Erythroblast (primary cell): Measurements from ENCODE around the gene RBFOX2.

Experiments used
- GATA1 ChIP-seq: IDR thresholded peaks from 2 replicates; pipeline ENCODE4 v1.6.1; 2011; ENCODE audit warnings: low read depth, mild to moderate bottlenecking, control low read depth, low read length, moderate library complexity
- POLR2A ChIP-seq: IDR thresholded peaks from 2 replicates; pipeline ENCODE4 v1.6.1; 2011; ENCODE audit warnings: mild to moderate bottlenecking, low read length

DNA sequence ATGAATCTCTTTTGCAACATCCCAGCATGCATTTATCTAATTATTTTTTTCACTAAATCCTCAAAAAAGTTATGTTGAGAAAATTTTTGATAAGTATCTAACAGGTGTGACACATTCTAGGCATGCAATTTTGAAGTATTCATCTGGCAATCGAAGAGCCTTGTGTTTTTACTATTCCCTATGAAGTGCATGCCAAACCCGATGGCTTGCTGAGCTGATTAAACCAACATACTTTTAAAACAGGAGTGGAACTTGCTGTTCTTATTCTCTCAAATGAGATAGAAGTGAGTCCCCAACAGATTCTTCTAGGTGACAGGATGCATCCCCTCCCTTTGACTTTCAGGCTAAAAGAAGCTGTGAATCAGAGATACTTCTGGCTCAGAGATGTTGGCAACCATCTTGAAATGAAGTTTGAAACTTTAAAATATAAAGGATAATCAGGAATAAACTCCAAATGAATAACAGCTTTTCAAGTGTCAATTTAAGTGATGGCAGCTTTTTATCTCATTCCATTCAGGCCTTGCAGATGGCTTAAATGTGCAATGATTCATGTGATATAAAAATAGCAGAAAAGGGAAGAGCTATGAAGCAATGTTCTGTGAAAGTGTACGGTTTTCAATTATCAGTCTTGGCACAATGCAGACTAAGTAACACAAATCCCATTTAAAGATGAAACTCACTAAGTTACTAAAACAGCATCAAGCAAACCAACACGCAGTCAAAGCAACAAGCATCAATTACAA lies 243.3 kb downstream of the RBFOX2 start:
- TF ChIP-seq POLR2A (no peak), GATA1 (no peak)
